ENCODE results near the gene EFTUD2. TPM values are rescaled to one million over a fixed set of nuclear protein-coding genes. Genes with fewer than 3 reads are reported as not detected.
"Not testable (repeated sequence)": the region's sequence is repeated elsewhere in the genome, so short reads cannot be mapped to it uniquely, and the experiment has no call there.

EFTUD2 gene
- total RNA-seq, 1 donor from 2014 or later = 140 TPM

DNA sequence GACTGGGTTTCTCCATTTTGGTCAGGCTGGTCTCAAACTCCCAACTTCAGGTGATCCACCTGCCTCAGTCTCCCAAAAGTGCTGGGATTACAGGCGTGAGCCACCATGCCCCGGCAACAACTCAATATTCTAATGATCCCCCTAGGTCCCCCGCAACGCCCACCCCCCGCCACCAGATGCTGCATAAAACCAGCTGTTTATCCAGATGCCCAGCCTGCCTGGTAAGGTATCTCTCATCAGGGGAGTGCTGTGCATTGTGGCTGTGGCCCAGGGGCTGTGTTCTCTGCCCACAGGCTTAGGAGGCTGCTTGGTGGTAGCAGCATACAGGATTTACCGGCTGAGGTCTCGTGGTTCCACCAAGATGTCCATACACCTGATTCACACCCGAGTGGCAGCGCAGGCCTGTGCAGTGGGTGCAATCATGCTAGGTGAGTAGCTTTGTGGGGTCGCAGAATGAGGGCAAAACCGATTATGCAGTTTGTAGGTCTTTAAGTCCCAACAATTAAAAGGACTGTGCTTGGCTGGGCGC, 50.2 kb downstream of the EFTUD2 start:
- no peak for DNase-seq (ENCODE audit: low spot score)

- DNase-seq (ENCODE audit: low spot score) = no peak
Measured at GRCh38 chr17:44848257-44848795, 50.9 kb downstream of the EFTUD2 start.

- DNase-seq (ENCODE audit: low spot score) = no peak
Measured at GRCh38 chr17:44847586-44847985, 51.7 kb downstream of the EFTUD2 start, which contains the start of gene HIGD1B. Gene HIGD1B, plus strand, starts transcription at chr17:44847883. Its CDS starts 270 bp downstream, at chr17:44848153.

DNA sequence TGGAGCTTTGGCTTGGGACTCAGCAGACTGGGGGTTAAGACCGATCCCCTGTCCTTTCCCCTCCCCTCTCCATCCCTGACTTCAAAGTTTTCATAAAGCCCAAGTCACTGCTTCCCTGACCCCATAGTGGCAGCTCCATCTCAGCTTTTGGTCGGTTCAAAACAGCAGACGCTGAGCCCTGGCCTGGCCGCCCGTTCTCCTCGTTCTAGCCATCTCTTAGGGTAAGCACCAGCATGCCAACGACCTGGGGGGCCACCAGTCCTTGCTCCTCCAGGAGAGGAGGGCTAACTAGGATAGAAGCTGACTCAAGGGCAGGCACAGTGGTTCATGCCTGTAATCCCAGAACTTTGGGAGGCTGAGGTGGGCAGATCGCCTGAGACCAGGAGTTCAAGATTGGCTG, 53.0 kb downstream of the EFTUD2 start:
- no peak for DNase-seq (ENCODE audit: low spot score)

DNA sequence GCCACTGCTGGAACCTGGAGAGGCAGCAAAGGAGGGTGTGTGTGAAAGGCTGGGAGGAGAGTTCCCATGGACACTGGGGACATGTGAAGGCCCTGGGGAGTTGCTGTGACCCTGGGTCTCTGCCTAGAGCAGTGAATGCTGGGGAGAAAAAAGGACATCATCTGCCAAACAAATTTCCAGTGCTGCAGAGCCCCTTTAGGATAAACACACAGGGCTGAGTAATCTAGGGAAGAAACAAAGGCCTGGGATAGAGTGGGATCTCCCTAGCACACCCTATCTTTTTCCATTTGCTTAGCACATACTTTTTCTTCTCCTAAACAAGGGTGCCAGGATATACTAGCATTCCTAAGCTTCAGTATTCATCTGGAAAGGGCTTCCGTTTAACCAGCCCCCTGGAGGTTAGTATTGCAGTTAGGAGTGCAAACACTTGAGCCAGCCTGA, 54.8 kb downstream of the EFTUD2 start:
- DNase-seq (ENCODE audit: low spot score) = no peak

DNA sequence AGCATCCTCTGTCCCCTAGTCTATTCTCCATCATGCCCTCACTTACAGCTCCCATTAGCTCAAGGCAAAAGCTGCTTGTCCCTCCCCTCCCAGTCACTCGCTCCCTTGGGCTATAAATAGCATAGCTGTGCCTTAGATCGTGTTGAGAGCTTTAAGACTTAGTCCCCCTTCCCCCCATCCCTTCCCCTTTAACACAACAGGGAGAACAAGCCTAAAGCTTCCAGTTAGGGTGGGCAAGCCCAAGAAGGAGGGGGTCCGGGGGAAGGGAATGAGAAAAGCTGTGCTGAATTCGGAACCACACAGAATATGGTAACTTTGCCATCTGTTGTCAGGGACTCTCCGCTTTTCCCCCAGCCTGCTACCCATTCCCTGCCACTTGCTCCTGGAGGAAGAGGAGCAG, 56.5 kb downstream of the EFTUD2 start:
- no peak for DNase-seq (ENCODE audit: low spot score)

DNA sequence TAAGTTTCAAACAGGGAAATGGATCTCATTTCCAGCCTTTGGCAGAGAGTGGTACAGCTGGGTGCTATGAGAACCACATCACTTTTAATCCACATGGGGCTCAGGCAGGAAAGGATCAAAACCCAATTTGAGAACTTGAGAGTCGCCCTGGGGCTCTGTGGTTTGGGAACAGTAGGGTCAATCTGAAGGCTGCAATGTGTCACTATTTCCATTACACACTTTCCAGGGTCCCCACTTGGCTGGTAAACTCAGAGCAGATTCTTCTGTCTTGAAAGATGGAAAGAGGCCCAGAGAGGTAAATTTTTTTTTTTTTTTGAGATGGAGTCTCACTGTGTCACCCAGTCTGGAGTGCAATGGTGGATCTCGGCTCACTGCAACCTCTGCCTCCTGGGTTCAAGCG, 58.3 kb downstream of the EFTUD2 start:
- DNase-seq (ENCODE audit: low spot score) = no peak

DNA sequence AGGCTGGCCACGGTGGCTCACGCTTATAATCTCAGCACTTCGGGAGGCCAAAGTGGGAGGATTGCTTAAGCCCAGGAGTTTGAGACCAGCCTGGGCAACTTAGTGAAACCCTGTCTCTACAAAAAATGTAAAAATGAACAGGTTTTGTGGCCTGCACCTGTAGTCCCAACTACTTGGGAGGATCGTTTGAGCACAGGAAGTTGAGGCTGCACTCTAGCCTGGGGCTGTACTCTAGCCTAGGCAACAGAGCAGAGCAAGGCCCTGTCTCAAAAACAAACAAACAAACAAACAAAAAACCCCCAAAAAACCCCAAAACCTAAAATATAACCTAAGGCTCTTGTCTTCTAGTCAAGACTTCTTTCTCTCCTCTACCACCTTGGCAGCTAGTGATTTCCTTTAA, 59.0 kb downstream of the EFTUD2 start:
- DNase-seq (ENCODE audit: low spot score) = no peak

- DNase-seq (ENCODE audit: low spot score) = no peak
Measured at GRCh38 chr17:44837196-44837595, 62.0 kb downstream of the EFTUD2 start.

GRCh38 chr17:44832805-44833204, 66.4 kb downstream of the EFTUD2 start:
- DNase-seq (ENCODE audit: low spot score) = no peak

- no peak for DNase-seq (ENCODE audit: low spot score)
Measured at GRCh38 chr17:44831371-44831770, 67.9 kb downstream of the EFTUD2 start.

GRCh38 chr17:44830359-44831288, 68.6 kb downstream of the EFTUD2 start:
- no peak for DNase-seq (ENCODE audit: low spot score)

- peak; percentile 57 for DNase-seq (ENCODE audit: low spot score)
Measured at GRCh38 chr17:44829523-44830358, 69.5 kb downstream of the EFTUD2 start, which contains the start of gene GJC1. Gene GJC1, minus strand, starts transcription at chr17:44830287. Its CDS starts 24,470 bp downstream, at chr17:44805817.

DNA sequence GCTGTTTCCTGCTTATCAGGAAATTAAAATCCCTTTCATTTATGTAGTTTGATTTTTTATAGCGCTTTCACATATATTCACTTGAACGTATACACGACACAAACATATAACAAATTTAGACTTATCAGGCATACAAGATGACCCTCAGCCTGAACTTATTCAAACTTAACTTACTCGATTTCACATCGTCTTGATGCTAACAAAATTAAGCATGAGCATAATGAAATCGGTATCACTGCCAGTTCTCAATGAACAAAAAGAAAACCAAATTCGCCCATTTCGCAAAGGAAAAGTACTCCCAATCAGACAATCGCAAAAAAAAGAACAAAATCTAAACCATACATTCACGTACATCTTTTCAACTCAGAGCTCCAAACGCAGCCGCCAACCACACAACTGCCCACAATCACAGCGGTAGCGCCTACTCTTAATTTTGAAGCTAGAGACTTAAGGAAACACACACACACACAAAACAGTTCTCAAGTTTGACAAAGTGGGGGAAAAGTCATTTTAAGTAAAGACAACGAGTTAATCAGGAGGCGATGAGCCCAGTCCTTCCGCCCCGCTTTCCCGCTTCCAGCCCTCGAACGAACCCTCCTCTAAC, 70.2 kb downstream of the EFTUD2 start:
- DNase-seq (ENCODE audit: low spot score) = no peak

DNA sequence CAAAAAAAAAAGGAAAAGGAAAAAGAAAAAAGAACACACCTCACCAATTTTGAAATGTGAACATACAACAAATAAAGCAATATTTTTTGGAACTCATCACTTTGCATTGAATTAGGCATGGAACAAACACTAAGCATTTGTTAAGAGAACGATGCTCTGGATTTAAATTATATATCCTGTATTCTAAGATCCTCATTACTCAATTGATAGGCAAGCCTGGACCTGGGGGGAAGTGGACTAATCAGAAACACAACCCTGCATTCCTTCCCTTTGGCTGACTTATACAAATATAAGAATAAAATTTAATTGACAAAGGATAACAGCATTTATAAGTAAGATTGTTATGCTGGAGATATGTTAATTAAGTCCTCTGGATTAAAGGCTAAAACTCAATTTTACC, 71.4 kb downstream of the EFTUD2 start:
- no peak for DNase-seq (ENCODE audit: low spot score)

GRCh38 chr17:44826123-44826790, 73.0 kb downstream of the EFTUD2 start:
- DNase-seq (ENCODE audit: low spot score) = no peak

GRCh38 chr17:44825236-44825635, 74.0 kb downstream of the EFTUD2 start:
- not testable (repeated sequence) for DNase-seq (ENCODE audit: low spot score)

DNA sequence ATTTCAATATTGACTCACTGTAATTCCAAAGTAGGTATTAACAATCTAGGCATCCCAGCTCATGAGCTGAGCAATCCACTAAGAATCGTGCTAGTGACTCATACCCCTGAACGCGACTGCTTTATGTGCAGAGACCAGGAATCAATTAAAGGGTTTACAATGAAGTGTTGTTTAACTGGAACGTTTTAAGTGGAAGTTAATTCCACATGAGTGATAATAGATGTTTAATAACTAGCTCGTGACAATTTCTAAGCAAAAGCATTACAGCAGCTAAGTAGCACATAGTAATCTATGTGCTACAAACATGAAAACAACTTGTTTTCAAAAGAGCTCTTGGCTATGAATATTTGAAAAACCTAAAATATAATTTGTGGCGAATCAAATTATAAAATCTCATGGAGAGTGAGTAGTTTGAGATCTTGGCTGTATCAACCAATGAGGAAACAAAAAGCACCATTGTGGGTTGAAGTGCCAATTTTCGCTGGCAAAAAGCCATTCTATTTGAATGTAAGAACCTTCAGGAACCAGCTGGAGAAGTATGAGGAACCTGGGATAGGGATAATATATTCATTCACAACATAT, 78.5 kb downstream of the EFTUD2 start:
- no peak for DNase-seq (ENCODE audit: low spot score)

DNA sequence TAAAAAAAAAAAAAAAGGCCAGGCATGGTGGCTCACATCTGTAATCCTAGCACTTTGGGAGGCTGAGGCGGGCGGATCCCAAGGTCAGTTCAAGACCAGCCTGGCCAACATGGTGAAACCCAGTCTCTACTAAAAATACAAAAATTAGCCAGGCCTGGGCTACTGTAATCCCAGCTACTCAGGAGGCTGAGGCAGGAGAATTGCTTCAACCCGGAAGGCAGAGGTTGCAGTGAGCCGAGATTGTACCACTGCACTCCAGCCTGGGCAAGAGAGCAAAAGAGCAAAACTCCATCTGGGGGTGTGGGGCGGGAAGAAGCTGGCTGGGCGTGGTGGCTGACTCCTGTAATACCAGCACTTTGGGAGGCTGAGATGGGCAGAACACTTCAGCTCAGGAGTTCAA, 80.7 kb downstream of the EFTUD2 start:
- not testable (repeated sequence) for DNase-seq (ENCODE audit: low spot score)

DNA sequence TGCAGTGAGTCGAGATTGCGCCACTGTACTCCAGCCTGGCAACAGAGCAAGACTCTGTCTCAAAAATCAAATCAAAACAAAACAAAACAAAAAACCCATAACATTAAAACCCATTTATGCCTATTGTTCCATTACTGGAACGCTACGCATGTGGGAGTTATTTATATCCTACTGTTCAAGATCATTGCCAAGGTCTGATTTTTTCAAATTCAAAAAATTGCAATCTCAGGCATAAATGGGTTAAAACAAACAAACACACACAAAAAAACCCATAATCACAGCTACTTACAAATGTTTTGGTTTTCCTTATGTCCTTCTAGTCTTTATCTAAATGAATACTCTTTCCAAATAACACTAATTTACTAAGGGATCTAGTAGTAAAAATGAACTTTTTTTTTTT, 87.0 kb downstream of the EFTUD2 start:
- DNase-seq (ENCODE audit: low spot score) = no peak

Measured in ureter (tissue), 1 donor.